ENCODE data around the gene SRRM3.
A peak's percentile ranks its signal among the peaks of the same experiment; 100 is the strongest.
"Not testable (repeated sequence)": the region's sequence is repeated elsewhere in the genome, so short reads cannot be mapped to it uniquely, and the experiment has no call there.

Gene SRRM3

GRCh38 chr7:76290847-76291350 is 89.2 kb downstream of the SRRM3 start:
- not testable (repeated sequence) for DNase-seq (ENCODE audit: low read depth, low spot score)

DNA sequence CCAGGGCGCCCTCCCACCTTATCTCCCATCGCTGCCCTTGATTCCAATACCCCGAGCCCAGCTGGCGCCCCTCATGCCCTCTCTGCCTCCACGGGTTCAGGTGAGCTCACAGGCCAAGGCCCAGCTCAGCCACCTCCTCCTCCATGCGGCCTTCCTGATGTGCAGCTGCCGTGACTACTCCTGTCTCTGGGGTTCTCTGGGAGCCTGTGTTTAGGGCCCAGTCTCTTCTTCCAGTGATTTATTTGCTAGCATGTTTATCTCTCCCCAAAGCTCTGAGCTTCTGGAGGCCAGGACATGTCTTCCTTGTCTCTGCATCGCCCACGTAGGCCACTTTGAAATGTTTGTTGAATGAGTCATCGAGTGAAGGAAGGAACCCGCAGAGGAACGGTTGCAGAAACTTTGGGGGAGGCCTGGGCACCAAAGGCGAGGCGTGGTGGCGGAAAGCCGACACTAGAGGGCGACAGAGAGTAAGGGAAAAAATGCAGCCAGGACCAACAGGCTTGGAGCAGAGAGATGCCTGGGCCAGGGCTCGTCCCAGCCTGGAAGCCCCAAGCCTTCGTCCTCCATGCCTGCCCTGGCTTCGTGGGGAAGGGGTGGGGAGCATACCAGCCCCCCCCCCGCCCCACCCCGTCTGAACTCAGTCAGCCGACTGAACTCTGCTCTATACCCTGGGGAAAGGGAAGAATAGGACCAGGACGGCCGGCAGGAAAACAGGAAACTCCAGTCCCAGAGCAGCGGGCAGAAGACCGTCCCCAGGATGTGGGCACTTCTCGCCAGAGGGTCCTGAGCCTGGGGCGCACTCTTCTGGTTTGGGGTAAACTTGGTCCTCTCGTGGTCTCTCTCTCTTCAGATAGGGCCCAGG is 89.9 kb downstream of the SRRM3 start:
- DNase-seq (ENCODE audit: low read depth, low spot score) = peak; percentile 68

DNA sequence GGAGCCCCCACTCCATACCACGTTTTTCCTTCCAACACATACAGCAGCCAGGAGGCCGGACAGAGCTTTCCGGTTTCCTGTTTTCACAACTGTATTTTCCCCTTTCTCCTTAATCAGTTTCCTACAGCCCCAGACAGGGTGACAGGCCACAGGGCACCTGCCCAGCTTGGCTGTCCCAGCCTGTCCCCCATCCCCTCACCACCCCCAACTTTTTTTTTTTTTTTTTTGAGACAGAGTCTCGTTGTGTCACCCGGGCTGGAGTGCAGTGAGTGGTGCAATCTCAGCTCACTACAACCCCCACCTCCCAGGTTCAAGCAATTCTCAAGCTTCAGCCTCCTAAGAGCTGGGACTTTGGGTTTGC is 90.5 kb downstream of the SRRM3 start:
- no peak for DNase-seq (ENCODE audit: low read depth, low spot score)

DNA sequence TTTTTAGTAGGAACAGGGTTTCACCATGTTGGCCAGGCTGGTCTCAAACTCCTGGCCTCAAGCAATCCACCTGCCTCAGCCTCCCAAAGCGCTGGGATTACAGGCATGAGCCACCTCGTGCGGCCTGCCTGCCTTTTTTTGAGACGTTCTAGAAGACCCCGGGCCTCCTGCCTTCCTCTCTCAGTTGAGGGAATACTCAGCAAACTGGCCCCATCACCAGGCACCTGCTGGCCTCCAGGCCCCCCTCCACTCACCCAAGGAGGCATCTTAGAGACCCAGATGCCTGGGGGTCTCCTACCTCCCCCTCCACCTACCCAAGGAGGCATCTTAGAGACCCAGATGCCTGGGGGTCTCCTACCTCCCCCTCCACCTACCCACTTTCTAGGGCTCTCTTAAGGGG is 91.2 kb downstream of the SRRM3 start:
- not testable (repeated sequence) for DNase-seq (ENCODE audit: low read depth, low spot score)

- no peak for DNase-seq (ENCODE audit: low read depth, low spot score)
These were observed 91.8 kb downstream of the SRRM3 start for GRCh38 chr7:76293407-76293901.

GRCh38 chr7:76294344-76295024 is 92.8 kb downstream of the SRRM3 start:
- DNase-seq (ENCODE audit: low read depth, low spot score) = no peak

GRCh38 chr7:76296743-76297740 is 95.3 kb downstream of the SRRM3 start:
- no peak for DNase-seq (ENCODE audit: low read depth, low spot score)

DNA sequence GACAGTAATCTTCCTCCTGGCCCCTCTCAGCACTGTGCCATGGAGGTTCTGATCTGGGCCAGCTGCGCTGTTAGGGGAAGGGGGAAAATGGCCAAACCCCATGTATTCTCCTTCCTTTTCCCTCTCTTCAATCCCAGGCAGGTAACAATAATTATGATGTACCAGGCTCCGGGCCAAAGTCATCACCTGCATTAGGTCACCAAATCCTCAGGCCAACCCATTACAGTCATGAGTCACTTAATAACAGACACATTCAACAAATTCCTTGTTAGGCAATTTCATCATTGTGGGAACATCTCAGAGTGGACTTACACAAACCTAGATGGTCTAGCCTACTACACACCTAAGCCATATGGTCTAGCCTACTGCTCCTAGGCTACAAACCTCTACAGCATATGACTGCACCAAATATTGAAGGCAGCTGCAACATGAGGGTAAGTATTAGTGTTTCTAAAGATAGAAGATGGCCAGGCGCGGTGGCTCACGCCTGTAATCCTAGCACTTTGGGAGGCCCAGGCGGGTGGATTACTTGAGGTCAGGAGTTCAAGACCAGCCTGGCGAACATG is 98.6 kb downstream of the SRRM3 start:
- no peak for DNase-seq (ENCODE audit: low read depth, low spot score)

GRCh38 chr7:76301000-76301399 is 99.3 kb downstream of the SRRM3 start:
- DNase-seq (ENCODE audit: low read depth, low spot score) = no peak

DNA sequence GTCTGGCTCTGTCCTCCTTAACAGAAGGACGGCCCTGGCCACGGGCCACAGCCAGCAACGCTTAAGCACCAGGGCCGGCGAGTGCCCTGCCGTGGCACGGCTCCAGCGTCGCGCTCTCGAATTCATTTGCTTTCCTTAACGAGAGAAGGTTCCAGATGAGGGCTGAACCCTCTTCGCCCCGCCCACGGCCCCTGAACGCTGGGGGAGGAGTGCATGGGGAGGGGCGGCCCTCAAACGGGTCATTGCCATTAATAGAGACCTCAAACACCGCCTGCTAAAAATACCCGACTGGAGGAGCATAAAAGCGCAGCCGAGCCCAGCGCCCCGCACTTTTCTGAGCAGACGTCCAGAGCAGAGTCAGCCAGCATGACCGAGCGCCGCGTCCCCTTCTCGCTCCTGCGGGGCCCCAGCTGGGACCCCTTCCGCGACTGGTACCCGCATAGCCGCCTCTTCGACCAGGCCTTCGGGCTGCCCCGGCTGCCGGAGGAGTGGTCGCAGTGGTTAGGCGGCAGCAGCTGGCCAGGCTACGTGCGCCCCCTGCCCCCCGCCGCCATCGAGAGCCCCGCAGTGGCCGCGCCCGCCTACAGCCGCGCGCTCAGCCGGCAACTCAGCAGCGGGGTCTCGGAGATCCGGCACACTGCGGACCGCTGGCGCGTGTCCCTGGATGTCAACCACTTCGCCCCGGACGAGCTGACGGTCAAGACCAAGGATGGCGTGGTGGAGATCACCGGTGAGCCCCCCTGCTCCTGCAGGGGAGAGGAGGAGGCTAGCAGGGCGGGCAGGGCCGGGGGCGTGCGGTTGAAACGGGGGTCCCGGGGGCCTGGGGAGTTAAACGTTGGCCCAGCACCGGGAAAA is 100.9 kb downstream of the SRRM3 start, which contains the start of gene HSPB1:
Gene HSPB1, plus strand, starts transcription at position 327 of the 855 bp plus-strand sequence. Its CDS starts 40 bp downstream, at position 367.
- peak; percentile 48 for DNase-seq (ENCODE audit: low read depth, low spot score)

GRCh38 chr7:76303202-76304147 is 101.8 kb downstream of the SRRM3 start:
- DNase-seq (ENCODE audit: low read depth, low spot score) = peak; percentile 56

DNA sequence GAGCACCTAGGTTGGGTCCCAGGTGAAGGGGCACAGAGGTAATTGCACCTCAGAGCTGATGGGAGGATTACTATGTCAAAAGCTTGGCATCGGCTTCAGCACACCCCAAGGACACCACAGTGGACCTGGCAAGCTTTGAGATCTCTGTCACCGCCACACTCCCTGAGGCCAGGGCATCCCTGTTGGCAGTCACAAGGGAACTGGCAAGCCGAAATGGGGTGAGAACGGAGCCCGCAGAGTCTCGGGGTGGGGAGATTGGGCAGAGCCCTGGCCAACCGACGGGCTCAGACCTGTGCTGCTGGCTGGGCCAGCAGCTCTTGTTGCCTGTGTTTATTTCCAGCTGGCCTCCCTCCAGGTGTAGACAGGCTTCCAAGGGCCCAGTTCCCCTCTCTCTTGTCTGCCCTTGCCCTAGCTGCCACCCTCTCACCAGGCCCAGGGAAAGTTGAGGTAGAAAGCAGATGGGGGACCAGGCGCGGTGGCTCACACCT is 103.2 kb downstream of the SRRM3 start:
- DNase-seq (ENCODE audit: low read depth, low spot score) = no peak

- DNase-seq (ENCODE audit: low read depth, low spot score) = not testable (repeated sequence)
These were observed 107.2 kb downstream of the SRRM3 start for GRCh38 chr7:76308874-76309273.

DNA sequence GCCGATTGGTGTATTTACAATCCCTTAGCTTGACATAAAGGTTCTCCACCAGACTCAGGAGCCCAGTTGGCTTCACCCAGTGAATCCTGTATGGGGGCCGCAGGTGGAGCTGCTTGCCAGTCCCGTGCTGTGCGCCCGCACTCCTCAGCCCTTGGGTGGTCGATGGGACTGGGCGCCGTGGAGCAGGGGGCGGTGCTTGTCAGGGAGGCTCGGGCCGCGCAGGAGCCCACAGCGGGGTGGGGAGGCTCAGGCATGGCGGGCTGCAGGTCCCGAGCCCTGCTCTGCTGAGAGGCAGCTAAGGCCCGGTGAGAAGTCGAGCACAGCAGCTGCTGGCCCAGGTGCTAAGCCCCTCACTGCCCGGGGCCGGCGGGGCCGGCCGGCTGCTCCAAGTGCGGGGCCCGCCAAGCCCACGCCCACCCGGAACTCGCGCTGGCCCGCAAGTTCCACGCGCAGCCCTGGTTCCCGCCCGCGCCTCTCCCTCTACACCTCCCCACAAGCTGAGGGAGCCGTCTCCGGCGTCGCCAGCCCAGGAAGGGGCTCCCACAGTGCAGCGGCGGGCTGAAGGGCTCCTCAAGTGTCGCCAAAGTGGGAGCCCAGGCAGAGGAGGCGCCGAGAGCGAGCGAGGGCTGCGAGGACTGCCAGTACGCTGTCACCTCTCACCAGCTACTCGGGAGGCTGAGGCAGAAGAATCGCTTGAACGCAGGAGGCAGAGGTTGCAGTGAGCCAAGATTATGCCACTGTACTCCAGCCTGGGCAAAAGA is 107.8 kb downstream of the SRRM3 start:
- not testable (repeated sequence) for DNase-seq (ENCODE audit: low read depth, low spot score)

DNA sequence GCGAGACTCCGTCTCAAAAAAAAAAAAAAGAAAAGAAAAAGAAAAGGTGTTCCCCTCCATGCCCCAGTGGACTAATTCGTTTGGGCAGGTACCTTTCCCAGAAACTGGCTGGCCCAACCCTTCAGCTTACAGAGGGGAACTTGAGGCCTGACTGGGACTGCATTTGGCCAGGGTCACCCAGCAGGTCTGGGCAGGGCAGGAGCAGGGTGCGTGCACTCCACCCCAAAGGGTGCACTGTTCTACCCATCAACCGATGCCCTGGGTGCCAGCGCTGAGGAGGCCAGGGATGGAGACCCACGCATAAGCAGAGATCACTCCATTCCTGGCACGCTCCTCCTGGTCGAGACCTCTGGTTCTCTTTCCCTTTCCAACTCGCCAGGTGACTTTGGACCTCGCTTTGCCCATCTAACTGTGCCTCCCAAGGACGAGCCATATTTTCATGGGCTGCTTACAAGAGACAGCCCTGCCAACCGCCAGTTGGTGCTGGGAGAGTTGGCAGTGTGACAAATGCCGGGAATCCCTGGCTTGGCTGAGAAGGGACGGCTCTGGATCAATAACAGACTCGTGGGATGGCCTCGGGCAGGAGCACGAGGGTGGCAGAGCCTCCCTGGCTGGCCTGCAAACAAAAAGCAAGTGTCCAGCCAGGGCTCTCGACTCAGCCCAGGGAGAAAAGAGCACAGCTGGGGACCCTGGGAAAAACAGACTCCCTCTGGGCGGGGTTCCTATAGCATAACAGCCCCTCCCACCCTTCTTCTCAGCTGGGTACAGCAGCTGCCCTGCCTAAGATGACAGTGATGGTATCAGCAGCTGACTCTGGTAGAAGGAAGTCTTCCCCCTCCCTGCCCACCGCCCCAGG is 108.6 kb downstream of the SRRM3 start:
- DNase-seq (ENCODE audit: low read depth, low spot score) = no peak

DNA sequence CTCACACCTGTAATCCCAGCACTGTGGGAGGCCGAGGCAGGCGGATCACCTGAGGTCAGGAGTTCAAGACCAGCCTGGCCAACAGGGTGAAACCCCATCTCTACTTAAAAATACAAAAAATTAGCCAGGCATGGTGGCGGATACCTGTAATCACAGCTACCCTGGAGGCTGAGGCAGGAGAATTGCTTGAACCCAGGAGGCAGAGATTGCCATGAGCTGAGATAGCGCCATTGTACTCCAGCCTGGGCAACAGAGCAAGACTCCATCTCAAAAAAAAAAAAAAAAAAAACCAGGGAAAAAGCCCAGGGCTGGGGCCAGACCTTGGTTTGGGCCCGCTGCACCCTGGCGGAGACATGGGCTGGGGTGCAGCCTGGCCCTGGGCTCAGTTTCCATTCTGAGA is 110.1 kb downstream of the SRRM3 start:
- not testable (repeated sequence) for DNase-seq (ENCODE audit: low read depth, low spot score)

Measured in activated CD4-positive, CD25-positive, alpha-beta regulatory T cell treated with anti-CD3 and anti-CD28 coated beads, Interleukin-2, amount 50 U/mL, for 16 hours (primary cell).